H1 (cell line): ENCODE results near the gene PTPRD. TPM values are rescaled to one million over a fixed set of nuclear protein-coding genes. Genes with fewer than 3 reads are reported as not detected.

Source experiments
- CTCF ChIA-PET: fragments of 300-600 bp; sonication (Branson Sonifier 250); formaldehyde crosslinking; loops from one replicate; lab custom pipeline; 2021; ENCODE audit not compliant: partially characterized antibody; lab: Charles Lee
- POLR2A ChIA-PET: fragments of 300-600 bp; sonication (Branson Sonifier 250); formaldehyde crosslinking; loops from one replicate; lab custom pipeline; 2021; ENCODE audit warnings: inconsistent platforms; ENCODE audit not compliant: partially characterized antibody; lab: Charles Lee
- DNase-seq, 2 experiments: peaks; one replicate each; pipeline versions ENCODE4 v3.0.0 to v3.0.0-alpha.2; 2010 to 2022; ENCODE audit warnings: low spot score in 2 of 2, low read depth in 1 of 2, mixed read lengths in 1 of 2
- FAIRE-seq: peaks from 2 replicates; lab custom pipeline; 2011; peaks lifted over from hg19 to GRCh38; lab: Jason Lieb, UNC
- H2AFZ ChIP-seq: 2 replicates; pipeline ENCODE4 v1.8.1; 2012; ENCODE audit warnings: low read length, inconsistent platforms
- H2AK5ac ChIP-seq: 2 replicates; pipeline ENCODE4 v1.6.1; 2013; ENCODE audit warnings: low read depth, low read length
- H2BK120ac ChIP-seq: replicated peaks from 2 replicates; pipeline ENCODE3; 2013; ENCODE audit warnings: low read depth, low read length, inconsistent platforms
- H2BK12ac ChIP-seq: 2 replicates; pipeline ENCODE4 v1.6.1; 2013; ENCODE audit warnings: low read depth, low read length
- H2BK15ac ChIP-seq: 2 replicates; pipeline ENCODE4 v1.6.1; 2013; ENCODE audit warnings: low read length
- H2BK20ac ChIP-seq: 2 replicates; pipeline ENCODE4 v1.6.1; 2013; ENCODE audit warnings: low read length
- H2BK5ac ChIP-seq: 2 replicates; pipeline ENCODE4 v1.6.1; 2013; ENCODE audit warnings: low read depth, low read length
- H3K14ac ChIP-seq: 2 replicates; pipeline ENCODE4 v1.6.1; 2013; ENCODE audit warnings: inconsistent platforms; ENCODE audit not compliant: insufficient read length
- H3K18ac ChIP-seq: 2 replicates; pipeline ENCODE4 v1.6.1; 2013; ENCODE audit warnings: low read length; ENCODE audit errors: extremely low read depth
- H3K23ac ChIP-seq: 2 replicates; pipeline ENCODE4 v1.6.1; 2013; ENCODE audit warnings: inconsistent platforms; ENCODE audit not compliant: insufficient read length
- H3K23me2 ChIP-seq: 2 replicates; pipeline ENCODE4 v1.6.1; 2013; ENCODE audit warnings: low read depth, low read length
- H3K27ac ChIP-seq: 2 replicates; pipeline ENCODE4 v1.6.1; 2011; ENCODE audit warnings: low read depth, low read length, inconsistent platforms
- H3K27me3 ChIP-seq, 4 experiments: replicated peaks in 1 of 4; 1 replicate in 1 of 4; 2 replicates in 3 of 4; pipeline versions ENCODE4 v1.6.1 to v1.8.1; 2011 to 2013; ENCODE audit warnings: low read length in 3 of 4, mild to moderate bottlenecking in 3 of 4, inconsistent platforms in 2 of 4, mixed read lengths in 2 of 4, moderate library complexity in 1 of 4; ENCODE audit not compliant: control insufficient read depth in 3 of 4, insufficient read depth in 3 of 4; ENCODE audit errors: extremely low read depth in 1 of 4
- H3K36me3 ChIP-seq, 4 experiments: 2 replicates each; pipeline versions ENCODE4 v1.6.1 to v1.8.1; 2011 to 2013; ENCODE audit warnings: mild to moderate bottlenecking in 4 of 4, low read length in 3 of 4, moderate library complexity in 2 of 4, control low read depth in 1 of 4, inconsistent platforms in 1 of 4; ENCODE audit not compliant: insufficient read depth in 4 of 4, control insufficient read depth in 2 of 4
- H3K4ac ChIP-seq: replicated peaks from 2 replicates; pipeline ENCODE3; 2013; ENCODE audit warnings: low read length, low read depth, mixed read lengths, inconsistent platforms; ENCODE audit not compliant: insufficient read length
- H3K4me1 ChIP-seq, 4 experiments: replicated peaks in 1 of 4; 1 replicate in 1 of 4; 2 replicates in 3 of 4; pipeline versions ENCODE4 v1.6.1 to v1.8.1; 2011 to 2013; ENCODE audit warnings: low read length in 3 of 4, inconsistent platforms in 2 of 4, mixed read lengths in 1 of 4; ENCODE audit not compliant: insufficient read depth in 4 of 4, control insufficient read depth in 3 of 4
- H3K4me2 ChIP-seq, 2 experiments: 2 replicates each; pipeline versions ENCODE4 v1.6.1 to v1.8.1; 2011 to 2013; ENCODE audit warnings: low read depth in 2 of 2, low read length in 2 of 2, control low read depth in 1 of 2, inconsistent platforms in 1 of 2, mild to moderate bottlenecking in 1 of 2; ENCODE audit not compliant: insufficient read depth in 1 of 2
- H3K4me3 ChIP-seq, 4 experiments: fragments of 200-600, 300-600 bp in 1 of 4; sonication (generic), shearing (Covaris generic), sonication (Bioruptor Twin) in 1 of 4; 2 replicates each; pipeline versions ENCODE4 v1.5.1 to v1.8.1; 2011 to 2016; ENCODE audit warnings: low read length in 4 of 4, low read depth in 3 of 4, control low read depth in 2 of 4, inconsistent platforms in 2 of 4, mild to moderate bottlenecking in 2 of 4, mixed read lengths in 1 of 4, moderate library complexity in 1 of 4; ENCODE audit not compliant: insufficient read depth in 2 of 4; ENCODE audit errors: extremely low read depth in 1 of 4
- H3K56ac ChIP-seq: replicated peaks from 2 replicates; pipeline ENCODE3; 2013; ENCODE audit warnings: low read depth, mild to moderate bottlenecking, mixed read lengths, low read length, inconsistent platforms; ENCODE audit not compliant: insufficient read length
- H3K79me1 ChIP-seq: 2 replicates; pipeline ENCODE4 v1.6.1; 2013; ENCODE audit warnings: low read depth, low read length, control low read depth
- H3K79me2 ChIP-seq, 2 experiments: 2 replicates each; pipeline versions ENCODE4 v1.6.1 to v1.8.1; 2012 to 2013; ENCODE audit warnings: low read length in 2 of 2, mild to moderate bottlenecking in 2 of 2, inconsistent platforms in 1 of 2; ENCODE audit not compliant: insufficient read depth in 2 of 2, control insufficient read depth in 1 of 2
- H3K9ac ChIP-seq, 4 experiments: replicated peaks in 1 of 4; 1 replicate in 1 of 4; 2 replicates in 3 of 4; pipeline versions ENCODE4 v1.6.1 to v1.8.1; 2011 to 2013; ENCODE audit warnings: low read depth in 3 of 4, low read length in 3 of 4, control low read depth in 2 of 4, mild to moderate bottlenecking in 2 of 4, moderate library complexity in 2 of 4, inconsistent platforms in 1 of 4; ENCODE audit errors: extremely low read depth in 1 of 4
- H3K9me3 ChIP-seq, 2 experiments: 2 replicates each; pipeline versions ENCODE4 v1.6.1 to v1.8.1; 2012 to 2013; ENCODE audit warnings: mild to moderate bottlenecking in 2 of 2, moderate library complexity in 2 of 2, control low read depth in 1 of 2, inconsistent platforms in 1 of 2, low read depth in 1 of 2, low read length in 1 of 2, mixed read lengths in 1 of 2; ENCODE audit not compliant: insufficient read depth in 2 of 2
- H4K20me1 ChIP-seq, 2 experiments: replicated peaks in 1 of 2; 2 replicates each; pipeline versions ENCODE3 to v1.8.1; 2011 to 2013; ENCODE audit warnings: inconsistent platforms in 2 of 2, low read length in 2 of 2, mild to moderate bottlenecking in 1 of 2; ENCODE audit not compliant: insufficient read depth in 2 of 2, control insufficient read depth in 1 of 2
- H4K5ac ChIP-seq: 2 replicates; pipeline ENCODE4 v1.6.1; 2013; ENCODE audit warnings: low read length, low read depth, mixed read lengths, inconsistent platforms; ENCODE audit not compliant: insufficient read length
- H4K8ac ChIP-seq: 2 replicates; pipeline ENCODE4 v1.8.0; 2013; ENCODE audit warnings: mild to moderate bottlenecking, moderate library complexity, low read length, inconsistent platforms; ENCODE audit not compliant: insufficient read depth; ENCODE audit errors: extremely low read depth
- H4K91ac ChIP-seq: replicated peaks from 2 replicates; pipeline ENCODE3; 2013; ENCODE audit warnings: low read length, mixed read lengths, inconsistent platforms; ENCODE audit not compliant: insufficient read length
- BCL11A ChIP-seq, 2 experiments: IDR thresholded peaks; one replicate each; pipeline ENCODE4 v1.6.1; 2011; ENCODE audit warnings: low read depth in 2 of 2, low read length in 2 of 2, mild to moderate bottlenecking in 2 of 2
- CBX5 ChIP-seq: fragments of 300-800, 300-1000 bp; sonication (generic); IDR thresholded peaks from 2 replicates; pipeline ENCODE4 v1.7.1; 2016; ENCODE audit warnings: antibody characterized with exemption, low read length, low read depth
- CHD1 ChIP-seq: IDR thresholded peaks from 2 replicates; pipeline ENCODE4 v1.6.1; 2012; ENCODE audit warnings: low read depth, low read length, improper control_type of control experiment
- CREB1 ChIP-seq: IDR thresholded peaks from 2 replicates; pipeline ENCODE4 v1.6.1; 2012; ENCODE audit warnings: inconsistent platforms
- EP300 ChIP-seq, 2 experiments: IDR thresholded peaks; 1 replicate in 1 of 2; 2 replicates in 1 of 2; pipeline ENCODE4 v1.6.1; 2011 to 2012; ENCODE audit warnings: low read depth in 2 of 2, low read length in 2 of 2, mild to moderate bottlenecking in 2 of 2, borderline replicate concordance in 1 of 2, inconsistent platforms in 1 of 2, moderate library complexity in 1 of 2
- KDM5A ChIP-seq: fragments of 200-600 bp; IDR thresholded peaks from 2 replicates; pipeline ENCODE4 v1.7.1; 2012; ENCODE audit warnings: mild to moderate bottlenecking, low read length, inconsistent platforms, mixed read lengths
- NRF1 ChIP-seq: IDR thresholded peaks from 2 replicates; pipeline ENCODE4 v1.6.1; 2011; ENCODE audit warnings: mild to moderate bottlenecking, low read depth, low read length, improper control_type of control experiment
- POLR2AphosphoS5 ChIP-seq: IDR thresholded peaks from 2 replicates; pipeline ENCODE4 v1.6.1; 2011; ENCODE audit warnings: low read depth, low read length
- RAD21 ChIP-seq, 2 experiments: IDR thresholded peaks in 1 of 2; conservative IDR thresholded peaks in 1 of 2; 2 replicates each; pipeline ENCODE4 v1.6.1; 2011; ENCODE audit warnings: low read depth in 2 of 2, low read length in 2 of 2, improper control_type of control experiment in 1 of 2, inconsistent platforms in 1 of 2, mild to moderate bottlenecking in 1 of 2, moderate library complexity in 1 of 2
- RXRA ChIP-seq: IDR thresholded peaks from 2 replicates; pipeline ENCODE4 v1.6.1; 2011; ENCODE audit warnings: low read depth, mild to moderate bottlenecking, low read length, moderate library complexity; ENCODE audit not compliant: insufficient read depth
- SP4 ChIP-seq: IDR thresholded peaks from 2 replicates; pipeline ENCODE4 v1.6.1; 2012; ENCODE audit warnings: low read length, inconsistent platforms
- SRF ChIP-seq: IDR thresholded peaks from 2 replicates; pipeline ENCODE4 v1.6.1; 2011; ENCODE audit warnings: mild to moderate bottlenecking, low read depth, low read length, moderate library complexity
- TAF1 ChIP-seq: IDR thresholded peaks from 2 replicates; pipeline ENCODE4 v1.6.1; 2011; ENCODE audit warnings: mild to moderate bottlenecking, low read depth, low read length
- ZNF274 ChIP-seq: IDR thresholded peaks from 2 replicates; pipeline ENCODE4 v1.7.0; 2012; ENCODE audit warnings: low read length, borderline replicate concordance; ENCODE audit errors: extremely low read depth
- WGBS, 2 experiments: shearing (Covaris generic) in 1 of 2; methylation state at CpG; one replicate each; pipeline versions ENCODE4 v1.1.6 to v1.1.7; 2013 to 2015; ENCODE audit warnings: low lambda C conversion rate in 2 of 2, mixed read lengths in 2 of 2, inconsistent platforms in 1 of 2, low coverage in 1 of 2, missing lambda C conversion rate in 1 of 2; ENCODE audit not compliant: insufficient replicate concordance in 2 of 2, insufficient coverage in 1 of 2, insufficient read length in 1 of 2; ENCODE audit errors: extremely low coverage in 1 of 2, missing lambda C conversion rate in 1 of 2; 5-methylcytosine and 5-hydroxymethylcytosine counted together
- polyA plus RNA-seq, 7 experiments: library from polyadenylated mRNA; depleted of rRNA in 3 of 7; stranded (reverse) in 5 of 7; unstranded in 2 of 7; fragments of >200 nt in 5 of 7; fragments of 200-250 nt in 2 of 7; gene quantifications; 1 replicate in 5 of 7; 2 replicates in 1 of 7; 4 replicates in 1 of 7; pipeline versions ENCODE4 v1.2.1 to v1.2.3, GENCODE V29; 2011 to 2013; ENCODE audit warnings: missing spikeins in 2 of 7, mixed read lengths in 2 of 7
- total RNA-seq: library from RNA; stranded (reverse); fragmentation: NEBNext Ultra II Directional; extraction: Animal tissue kit (Norgen Biotek cat#: 25700); gene quantifications from 2 replicates; pipeline ENCODE4 v1.2.1, GENCODE V29; 2021
- TF ChIP-seq, protein P1 (sequence below): IDR thresholded peaks from 2 replicates; pipeline ENCODE4 v1.6.1; 2012; ENCODE audit warnings: inconsistent platforms

Gene PTPRD
- total and polyA plus RNA-seq, 2 of the 8 experiments (the other 6 are each of a cell fraction or from before 2014, with no cell fraction given), result 17.2 to 77.0 TPM

DNA sequence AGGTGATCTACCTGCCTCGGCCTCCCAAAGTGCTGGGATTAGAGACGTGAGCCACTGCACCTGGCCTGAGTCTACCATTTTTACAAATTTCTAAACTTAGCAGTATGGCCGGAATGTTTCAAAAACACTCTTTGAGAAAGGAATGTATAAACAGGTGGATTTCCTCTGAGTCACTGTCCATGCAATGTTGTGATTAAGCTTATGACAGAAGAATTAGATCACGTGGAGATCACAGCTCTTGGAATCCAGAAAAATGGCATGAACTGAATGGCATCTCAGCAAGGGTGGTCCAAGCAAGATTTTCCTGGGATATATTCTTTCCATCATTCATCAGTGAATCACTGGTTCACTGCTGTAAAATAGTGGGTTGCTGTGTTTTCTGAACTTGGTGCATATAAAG is 865.0 kb downstream of the PTPRD start:
- no peak overlapping the region for H4K91ac ChIP-seq
- H3K14ac ChIP-seq, result no peak overlapping the region
- H3K79me1 ChIP-seq, result no peaks in the 10 kb centered on the region
- no peak overlapping the region for H3K4me2 ChIP-seq
- H2AFZ ChIP-seq, result no peak overlapping the region
- no peak overlapping the region for H3K9ac ChIP-seq
- no peak overlapping the region for H4K5ac ChIP-seq
- no peaks in the 10 kb centered on the region for H3K36me3 ChIP-seq
- H2BK120ac ChIP-seq, result no peak overlapping the region
- H3K27ac ChIP-seq, result no peak overlapping the region
- H2BK12ac ChIP-seq, result no peak overlapping the region
- no peaks in the 10 kb centered on the region for H3K27me3 ChIP-seq
- no peak overlapping the region for H3K4ac ChIP-seq
- DNase-seq (no peak), FAIRE-seq (no peak)
- no peak overlapping the region for H3K4me3 ChIP-seq
- WGBS, 2 experiments, result 93% methylated on average over 4 of the region's 4 CpGs; no CpG with 5 or more reads in 1 of the 2 experiments
- no peaks in the 10 kb centered on the region for H3K9me3 ChIP-seq
- no peak overlapping the region for H3K56ac ChIP-seq
- H3K4me1 ChIP-seq, result no peaks in the 10 kb centered on the region
- no peak overlapping the region for H2BK15ac ChIP-seq
- H3K18ac ChIP-seq, result no peak overlapping the region
- no peak overlapping the region for H2AK5ac ChIP-seq
- H2BK20ac ChIP-seq, result no peak overlapping the region
- H3K23ac ChIP-seq, result no peak overlapping the region
- H4K8ac ChIP-seq, result no peak overlapping the region
- H2BK5ac ChIP-seq, result no peak overlapping the region
- CTCF ChIA-PET, result interaction anchor here (0.9 kb wide), 1 partner anchor 152 kb away, joined by 3 read pairs; no protein-coding TSS in a partner anchor
- no peaks in the 10 kb centered on the region for H3K79me2 ChIP-seq
- no peaks in the 10 kb centered on the region; the same call in 1 of the 2 replicates for H3K23me2 ChIP-seq
- POLR2A ChIA-PET, result no interaction called here
- H4K20me1 ChIP-seq, result no peaks in the 10 kb centered on the region
- TF ChIP-seq RAD21 (IDR thresholded peaks at IDR 0.05 in 1 of 2, conservative IDR thresholded peaks at IDR 0.05 in 1 of 2; ENCODE audit: low read depth in 2 of 2, low read length in 2 of 2) (no peak), EP300 (IDR thresholded peaks at IDR 0.05; ENCODE audit: borderline replicate concordance in 1 of 2, low read depth in 2 of 2, low read length in 2 of 2) (no peak), CHD1 (no peak), SRF (no peak), CBX5 (no peak), ZNF274 (no peak), BCL11A (IDR thresholded peaks at IDR 0.05; ENCODE audit: low read depth in 2 of 2, low read length in 2 of 2) (no peak), TAF1 (no peak), SP4 (no peak), RXRA (no peak), KDM5A (no peak), CREB1 (no peak), POLR2AphosphoS5 (no peak), NRF1 (no peak)
- TF ChIP-seq, protein P1, sequence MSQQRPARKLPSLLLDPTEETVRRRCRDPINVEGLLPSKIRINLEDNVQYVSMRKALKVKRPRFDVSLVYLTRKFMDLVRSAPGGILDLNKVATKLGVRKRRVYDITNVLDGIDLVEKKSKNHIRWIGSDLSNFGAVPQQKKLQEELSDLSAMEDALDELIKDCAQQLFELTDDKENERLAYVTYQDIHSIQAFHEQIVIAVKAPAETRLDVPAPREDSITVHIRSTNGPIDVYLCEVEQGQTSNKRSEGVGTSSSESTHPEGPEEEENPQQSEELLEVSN, result no peak
